NB4 (cell line): Measurements from ENCODE around the gene HELZ.

Experiments
- CTCF ChIP-seq: IDR thresholded peaks from one replicate; pipeline ENCODE4 v1.5.1; 2012; ENCODE audit warnings: low read depth, low read length
- MAX ChIP-seq: IDR thresholded peaks from 2 replicates; pipeline ENCODE4 v1.6.1; 2011; ENCODE audit warnings: low read depth, low read length
- MYC ChIP-seq: IDR thresholded peaks from 2 replicates; pipeline ENCODE4 v1.6.1; 2011; ENCODE audit warnings: low read depth, low read length
- POLR2A ChIP-seq: IDR thresholded peaks from 2 replicates; pipeline ENCODE4 v1.6.1; 2011; ENCODE audit warnings: mild to moderate bottlenecking; ENCODE audit not compliant: insufficient read length; ENCODE audit errors: extremely low read depth

GRCh38 chr17:67178555-67178954 lies 66.4 kb downstream of the HELZ start:
- TF ChIP-seq CTCF, result no peak
- no peak for TF ChIP-seq MYC
- TF ChIP-seq POLR2A, result no peak
- no peak for TF ChIP-seq MAX
